ENCODE measurements around the gene TFCP2.
"Not testable (repeated sequence)": the region's sequence is repeated elsewhere in the genome, so short reads cannot be mapped to it uniquely, and the experiment has no call there.

TFCP2 gene

GRCh38 chr12:51139292-51139844 lies 33.6 kb downstream of the TFCP2 start:
- no peak for DNase-seq

- DNase-seq = no peak
Observed at GRCh38 chr12:51132693-51133092, 40.2 kb downstream of the TFCP2 start.

GRCh38 chr12:51131745-51132521 lies 41.0 kb downstream of the TFCP2 start:
- no peak for DNase-seq

DNA sequence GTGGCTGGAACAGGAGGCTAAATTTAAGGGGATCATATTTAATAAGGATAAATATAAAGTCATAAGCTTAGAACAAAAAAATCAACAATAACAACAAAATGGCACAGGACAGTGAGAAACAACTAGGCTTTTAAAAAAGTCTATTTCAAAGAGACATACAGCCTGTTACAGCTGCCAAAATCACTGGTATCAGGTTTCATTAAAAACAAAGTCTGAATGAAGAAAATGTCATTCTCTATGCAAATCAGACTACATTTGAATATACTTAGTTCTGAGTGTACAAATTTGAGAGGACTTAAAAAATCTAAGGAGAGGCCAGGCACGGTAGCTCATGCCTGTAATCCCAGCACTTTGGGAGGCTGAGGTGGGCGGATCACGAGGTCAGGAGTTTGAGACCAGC lies 44.0 kb downstream of the TFCP2 start:
- no peak for DNase-seq

DNA sequence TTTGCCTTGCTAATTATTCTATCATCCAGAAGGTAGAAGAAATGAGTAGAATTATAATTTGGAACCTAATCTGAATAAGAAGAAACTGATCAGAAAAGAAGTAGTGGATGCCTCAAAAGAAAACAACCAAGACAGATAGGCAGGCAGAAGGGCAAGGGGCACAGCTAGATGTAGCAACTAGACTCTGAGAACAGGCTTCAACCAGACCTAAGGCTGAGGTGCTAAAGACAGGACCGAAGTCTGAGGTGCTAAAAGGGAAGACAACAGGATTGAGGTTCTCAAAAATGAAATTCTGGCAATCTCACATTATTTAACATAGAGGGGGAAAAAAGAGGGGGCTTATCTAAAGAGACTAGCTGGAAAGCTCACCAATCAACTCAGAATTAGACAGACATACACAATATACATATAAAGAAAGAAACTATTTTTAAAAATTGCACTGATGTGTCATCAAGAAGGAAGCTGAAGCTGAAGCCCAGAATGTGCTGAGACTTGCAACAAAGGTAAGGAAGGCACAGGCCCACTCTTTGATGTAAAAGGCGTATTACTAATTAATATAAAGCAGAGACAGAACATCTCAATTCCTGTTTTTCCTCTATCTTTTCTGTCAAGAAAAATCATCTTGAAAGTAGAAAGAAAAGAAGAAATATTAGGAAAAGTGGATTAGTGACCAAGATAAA lies 45.7 kb downstream of the TFCP2 start:
- DNase-seq = no peak

DNA sequence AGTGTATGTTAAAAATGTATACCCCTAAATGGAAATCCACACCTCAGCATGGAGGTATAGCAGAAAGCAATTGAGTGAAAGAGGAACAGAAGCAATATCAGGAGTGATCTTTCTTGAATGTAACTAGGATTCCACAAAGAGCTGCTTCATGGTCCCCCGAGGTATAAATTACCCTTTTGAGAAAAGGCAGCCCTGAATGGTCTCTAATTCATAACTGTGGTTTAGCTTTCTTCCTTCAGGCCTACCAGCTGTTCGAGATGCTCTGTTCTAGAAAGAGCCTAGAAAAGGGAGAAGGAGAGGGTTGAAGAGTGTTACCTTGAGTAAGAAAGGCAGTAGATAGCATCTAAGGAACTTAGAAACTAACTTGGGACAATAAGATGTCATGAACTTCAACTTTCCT lies 46.6 kb downstream of the TFCP2 start:
- DNase-seq = no peak

GRCh38 chr12:51124504-51124903 lies 48.4 kb downstream of the TFCP2 start:
- DNase-seq = no peak

GRCh38 chr12:51122844-51123243 lies 50.1 kb downstream of the TFCP2 start:
- peak; percentile 83 for DNase-seq

GRCh38 chr12:51118706-51119105 lies 54.2 kb downstream of the TFCP2 start:
- peak; percentile 92 for DNase-seq

- DNase-seq = no peak
Observed at GRCh38 chr12:51115533-51115932, 57.4 kb downstream of the TFCP2 start.

DNA sequence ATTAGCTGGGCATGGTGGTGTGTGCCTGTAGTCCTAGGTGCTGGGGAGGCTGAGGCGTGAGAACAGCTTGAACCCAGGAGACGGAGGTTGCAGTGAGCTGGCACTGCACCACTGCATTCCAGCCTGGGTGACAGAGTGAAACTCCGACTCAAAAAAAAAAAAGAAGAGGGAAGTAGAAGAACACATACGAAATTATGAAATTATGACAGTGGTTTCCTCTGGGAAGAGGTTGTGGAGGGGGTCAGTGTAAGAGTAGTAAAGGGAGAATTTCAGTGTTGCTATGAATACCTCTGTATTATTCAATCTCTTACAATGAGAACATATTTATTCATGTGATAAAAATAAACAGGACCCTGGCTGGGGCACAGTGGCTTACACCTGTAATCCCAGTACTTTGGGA lies 64.8 kb downstream of the TFCP2 start:
- DNase-seq = no peak

- DNase-seq = no peak
Observed at GRCh38 chr12:51103977-51104376, 69.0 kb downstream of the TFCP2 start.

GRCh38 chr12:51098611-51099010 lies 74.3 kb downstream of the TFCP2 start:
- DNase-seq = no peak

- no peak for DNase-seq
Observed at GRCh38 chr12:51090705-51091229, 82.2 kb downstream of the TFCP2 start.

- no peak for DNase-seq
Observed at GRCh38 chr12:51087818-51088217, 85.1 kb downstream of the TFCP2 start.

- DNase-seq = no peak
Observed at GRCh38 chr12:51086933-51087332, 86.0 kb downstream of the TFCP2 start.

- no peak for DNase-seq
Observed at GRCh38 chr12:51085757-51086156, 87.2 kb downstream of the TFCP2 start.

GRCh38 chr12:51083126-51083833 lies 89.7 kb downstream of the TFCP2 start, which contains the start of gene CSRNP2:
Gene CSRNP2, minus strand, starts transcription at chr12:51083596. Its CDS starts 7,035 bp downstream, at chr12:51076561.
- peak; percentile 78 for DNase-seq

GRCh38 chr12:51082561-51083125 lies 90.3 kb downstream of the TFCP2 start:
- DNase-seq = peak; percentile 34

GRCh38 chr12:51081421-51081820 lies 91.5 kb downstream of the TFCP2 start:
- no peak for DNase-seq

DNA sequence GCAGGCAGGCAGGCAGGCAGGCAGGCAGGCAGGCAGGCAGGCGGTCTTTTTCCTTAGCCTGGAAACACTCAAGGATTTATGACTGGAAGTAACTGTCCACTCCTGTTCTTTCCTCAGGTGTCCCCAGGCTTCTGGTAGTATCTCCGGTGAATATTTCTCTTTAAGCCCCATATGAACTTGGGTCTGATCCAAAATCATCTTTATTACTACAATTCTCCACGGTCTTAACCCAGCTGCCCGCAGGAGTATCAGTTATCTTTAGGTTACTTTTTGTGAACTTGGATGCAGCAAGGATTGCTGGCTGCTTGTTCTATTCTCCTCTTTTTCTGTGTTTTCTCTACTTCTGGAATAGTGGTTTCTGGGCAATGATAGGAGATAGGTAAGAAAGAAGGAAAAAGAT lies 92.8 kb downstream of the TFCP2 start:
- no peak for DNase-seq

DNA sequence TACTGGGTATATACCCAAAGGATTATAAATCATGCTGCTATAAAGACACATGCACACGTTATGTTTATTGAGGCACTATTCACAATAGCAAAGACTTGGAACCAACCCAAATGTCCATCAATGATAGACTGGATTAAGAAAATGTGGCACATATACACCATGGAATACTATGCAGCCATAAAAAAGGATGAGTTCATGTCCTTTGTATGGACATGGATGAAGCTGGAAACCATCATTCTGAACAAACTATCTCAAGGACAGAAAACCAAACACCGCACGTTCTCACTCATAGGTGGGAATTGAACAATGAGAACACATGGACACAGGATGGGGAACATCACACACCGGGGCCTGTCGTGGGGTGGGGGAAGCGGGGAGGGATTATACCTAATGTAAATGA lies 94.1 kb downstream of the TFCP2 start:
- DNase-seq = not testable (repeated sequence)

DNA sequence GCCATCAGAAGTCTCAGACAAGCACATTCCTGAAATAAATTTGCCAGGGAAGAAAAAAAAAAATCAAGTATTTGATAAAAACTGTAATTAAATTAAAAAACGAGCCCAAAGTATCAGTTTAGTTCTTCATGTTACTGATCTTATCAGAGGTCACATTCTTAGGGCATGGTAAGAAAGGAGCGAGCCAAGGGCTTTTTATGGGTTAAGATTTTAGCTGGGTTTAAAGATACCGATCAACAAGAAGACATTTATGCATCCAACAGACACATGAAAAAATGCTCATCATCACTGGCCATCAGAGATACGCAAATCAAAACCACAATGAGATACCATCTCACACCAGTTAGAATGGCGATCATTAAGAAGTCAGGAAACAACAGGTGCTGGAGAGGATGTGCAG lies 94.6 kb downstream of the TFCP2 start:
- not testable (repeated sequence) for DNase-seq

All from kidney glomerular epithelial cell (primary cell).